MM.1S (cell line): ENCODE data around the gene MRLN.

ENCODE experiments used
- EZH2phosphoT487 ChIP-seq: fragments of 300-600 bp; sonication (generic); IDR thresholded peaks from 2 replicates; pipeline ENCODE4 v1.6.1; 2018; ENCODE audit warnings: antibody characterized with exemption, low read length
- TF ChIP-seq, protein P1 (sequence below): fragments of 300-600 bp; sonication (generic); IDR thresholded peaks from 2 replicates; pipeline ENCODE4 v1.5.1; 2016; ENCODE audit warnings: antibody characterized with exemption, low read length, mixed read lengths

DNA sequence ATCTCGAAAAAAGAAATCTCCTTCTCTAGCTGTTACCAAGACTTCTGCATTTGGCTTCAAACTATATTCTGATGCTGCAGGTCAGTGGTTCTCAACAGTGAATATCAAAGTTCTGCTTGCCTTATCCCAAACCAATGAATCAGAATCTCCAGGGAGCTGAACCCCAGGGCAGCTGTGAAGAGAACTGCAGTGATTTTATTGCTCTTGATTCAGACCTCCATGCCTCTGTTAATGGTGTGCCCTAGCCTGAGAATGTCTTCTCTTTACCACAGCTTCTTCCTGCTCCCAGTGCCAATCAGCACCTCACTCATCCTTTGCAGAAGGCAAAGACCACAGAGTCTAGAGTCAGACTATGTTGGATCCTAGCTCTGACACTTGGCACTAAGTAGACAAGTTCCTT, 46.2 kb upstream of the MRLN start:
- TF ChIP-seq, protein P1, sequence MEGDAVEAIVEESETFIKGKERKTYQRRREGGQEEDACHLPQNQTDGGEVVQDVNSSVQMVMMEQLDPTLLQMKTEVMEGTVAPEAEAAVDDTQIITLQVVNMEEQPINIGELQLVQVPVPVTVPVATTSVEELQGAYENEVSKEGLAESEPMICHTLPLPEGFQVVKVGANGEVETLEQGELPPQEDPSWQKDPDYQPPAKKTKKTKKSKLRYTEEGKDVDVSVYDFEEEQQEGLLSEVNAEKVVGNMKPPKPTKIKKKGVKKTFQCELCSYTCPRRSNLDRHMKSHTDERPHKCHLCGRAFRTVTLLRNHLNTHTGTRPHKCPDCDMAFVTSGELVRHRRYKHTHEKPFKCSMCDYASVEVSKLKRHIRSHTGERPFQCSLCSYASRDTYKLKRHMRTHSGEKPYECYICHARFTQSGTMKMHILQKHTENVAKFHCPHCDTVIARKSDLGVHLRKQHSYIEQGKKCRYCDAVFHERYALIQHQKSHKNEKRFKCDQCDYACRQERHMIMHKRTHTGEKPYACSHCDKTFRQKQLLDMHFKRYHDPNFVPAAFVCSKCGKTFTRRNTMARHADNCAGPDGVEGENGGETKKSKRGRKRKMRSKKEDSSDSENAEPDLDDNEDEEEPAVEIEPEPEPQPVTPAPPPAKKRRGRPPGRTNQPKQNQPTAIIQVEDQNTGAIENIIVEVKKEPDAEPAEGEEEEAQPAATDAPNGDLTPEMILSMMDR, result no peak
- TF ChIP-seq EZH2phosphoT487, result no peak
